GM12891 (cell line): Measurements from ENCODE around the gene TLR10.

ENCODE experiments used
- POLR2A ChIP-seq: IDR thresholded peaks from 2 replicates; pipeline ENCODE4 v1.6.1; 2011; ENCODE audit warnings: low read depth, low read length, control low read depth
- POLR2AphosphoS5 ChIP-seq: IDR thresholded peaks from 2 replicates; pipeline ENCODE4 v1.6.1; 2011; ENCODE audit warnings: low read depth, low read length, control low read depth
- TAF1 ChIP-seq: IDR thresholded peaks from 2 replicates; pipeline ENCODE4 v1.6.1; 2011; ENCODE audit warnings: low read depth, low read length, control low read depth

- TF ChIP-seq TAF1 (no peak), POLR2A (no peak), POLR2AphosphoS5 (no peak)
Observed at GRCh38 chr4:38769857-38770256, 12.9 kb downstream of the TLR10 start.
